DOHH2 (cell line): ENCODE measurements around the gene ZBTB47.

ENCODE experiments used
- CTCF ChIP-seq: fragments of 200-600 bp; sonication (generic); IDR thresholded peaks from one replicate; pipeline ENCODE4 v1.5.1; 2014; ENCODE audit warnings: antibody characterized with exemption, mild to moderate bottlenecking, low read depth, low read length; ENCODE audit not compliant: poor library complexity, severe bottlenecking
- EZH2phosphoT487 ChIP-seq: fragments of 200-600 bp; sonication (generic); IDR thresholded peaks from 2 replicates; pipeline ENCODE4 v1.6.1; 2017; ENCODE audit warnings: borderline replicate concordance, mild to moderate bottlenecking, antibody characterized with exemption, low read length, moderate library complexity, mixed read lengths

GRCh38 chr3:42612217-42612616, 41.3 kb upstream of the ZBTB47 start:
- TF ChIP-seq CTCF: no peak
- TF ChIP-seq EZH2phosphoT487: no peak
